A549 (cell line): Measurements from ENCODE around the gene OSER1. TPM values are rescaled to one million over a fixed set of nuclear protein-coding genes. Genes with fewer than 3 reads are reported as not detected.
A peak's percentile ranks its signal among the peaks of the same experiment; 100 is the strongest.

ENCODE experiments used
- ATAC-seq, 2 experiments: fragments of 200-7000 bp in 1 of 2; fragments of >200 bp in 1 of 2; cut with Nextera tagmentation in 1 of 2; cut with Tn5 transposase in 1 of 2; 3 replicates each; pipeline versions ENCODE4 v1.8.0 to v1.9.1; 2018 to 2020; ENCODE audit warnings: mild to moderate bottlenecking in 1 of 2, moderate library complexity in 1 of 2
- CTCF ChIA-PET: fragments of 300-600 bp; sonication (Branson Sonifier 250); formaldehyde crosslinking; extraction: SDS; loops from one replicate; lab custom pipeline; 2021; ENCODE audit warnings: antibody characterized with exemption, inconsistent platforms; lab: Yijun Ruan, JAX
- POLR2A ChIA-PET: fragments of 350-600 bp; formaldehyde crosslinking; extraction: SDS; loops from one replicate; lab custom pipeline; 2021; ENCODE audit warnings: antibody characterized with exemption, inconsistent platforms; lab: Yijun Ruan, JAX
- DNase-seq, 2 experiments: peaks; one replicate each; pipeline versions ENCODE4 v3.0.0 to v3.0.0-alpha.2; 2011 to 2016; ENCODE audit warnings: low read depth in 1 of 2, low spot score in 1 of 2
- FAIRE-seq: peaks from 2 replicates; lab custom pipeline; 2011; peaks lifted over from hg19 to GRCh38; lab: Jason Lieb, UNC
- H3K27ac ChIP-seq, 2 experiments: fragments of >200 bp; sonication (Bioruptor Twin); formaldehyde crosslinking; 3 replicates each; pipeline ENCODE4 v1.5.1; 2016 to 2017
- H3K4me1 ChIP-seq: fragments of >200 bp; sonication (Bioruptor Twin); formaldehyde crosslinking; 3 replicates; pipeline ENCODE4 v1.6.1; 2016
- H3K4me2 ChIP-seq: fragments of >200 bp; sonication (Bioruptor Twin); formaldehyde crosslinking; 3 replicates; pipeline ENCODE4 v1.6.1; 2016
- H3K4me3 ChIP-seq: fragments of >200 bp; sonication (Bioruptor Twin); formaldehyde crosslinking; 3 replicates; pipeline ENCODE4 v1.5.1; 2016
- H3K9me3 ChIP-seq: fragments of >200 bp; sonication (Bioruptor Twin); formaldehyde crosslinking; 3 replicates; pipeline ENCODE4 v1.6.1; 2016
- ATOH8 ChIP-seq: fragments of 250-450 bp; sonication (Bioruptor Pico); IDR thresholded peaks from 2 replicates; pipeline ENCODE4 v1.5.0; 2020; ENCODE audit warnings: low read depth, mild to moderate bottlenecking, moderate library complexity
- CEBPB ChIP-seq, 2 experiments: fragments of >200 bp in 1 of 2; sonication (Bioruptor Twin) in 1 of 2; formaldehyde crosslinking in 1 of 2; IDR thresholded peaks; 2 replicates each; pipeline ENCODE4 v1.6.1; 2012 to 2016
- CHD4 ChIP-seq: fragments of 200-600 bp; sonication (generic); IDR thresholded peaks from 2 replicates; pipeline ENCODE4 v1.6.1; 2016; ENCODE audit warnings: antibody characterized with exemption, mild to moderate bottlenecking, borderline replicate concordance
- EP300 ChIP-seq, 2 experiments: fragments of >200 bp; sonication (Bioruptor Twin); formaldehyde crosslinking; IDR thresholded peaks; 2 replicates in 1 of 2; 3 replicates in 1 of 2; pipeline ENCODE4 v1.6.1; 2016 to 2017
- ESRRA ChIP-seq: fragments of 150-350 bp; IDR thresholded peaks from 2 replicates; pipeline ENCODE4 v1.6.1; 2014; ENCODE audit warnings: mild to moderate bottlenecking, low read length, borderline replicate concordance
- FOXS1 ChIP-seq: fragments of 250-450 bp; sonication (Bioruptor Pico); IDR thresholded peaks from 2 replicates; pipeline ENCODE4 v1.5.0; 2020; ENCODE audit warnings: mild to moderate bottlenecking, moderate library complexity
- HMGXB4 ChIP-seq: fragments of 250-450 bp; sonication (Bioruptor Pico); IDR thresholded peaks from 2 replicates; pipeline ENCODE4 v1.5.0; 2021; ENCODE audit warnings: mild to moderate bottlenecking, moderate library complexity, borderline replicate concordance
- HOXA7 ChIP-seq: fragments of 250-450 bp; sonication (Bioruptor Pico); IDR thresholded peaks from 2 replicates; pipeline ENCODE4 v1.5.0; 2020; ENCODE audit warnings: mild to moderate bottlenecking, moderate library complexity
- HOXB5 ChIP-seq: fragments of 250-450 bp; sonication (Bioruptor Pico); IDR thresholded peaks from 2 replicates; pipeline ENCODE4 v1.5.0; 2020; ENCODE audit warnings: mild to moderate bottlenecking, moderate library complexity
- JUNB ChIP-seq: fragments of >200 bp; sonication (Bioruptor Twin); formaldehyde crosslinking; IDR thresholded peaks from 2 replicates; pipeline ENCODE4 v1.6.1; 2016
- KDM1A ChIP-seq: fragments of 200-600 bp; sonication (generic); IDR thresholded peaks from 2 replicates; pipeline ENCODE4 v1.6.1; 2016; ENCODE audit warnings: low read depth, mild to moderate bottlenecking
- MAX ChIP-seq: IDR thresholded peaks from 2 replicates; pipeline ENCODE4 v1.6.1; 2012
- MYC ChIP-seq: IDR thresholded peaks from 2 replicates; pipeline ENCODE4 v1.6.1; 2012; ENCODE audit warnings: mild to moderate bottlenecking, inconsistent platforms, low read length, improper control_type of control experiment, borderline replicate concordance
- NPAS2 ChIP-seq: fragments of 250-450 bp; sonication (Bioruptor Pico); IDR thresholded peaks from 2 replicates; pipeline ENCODE4 v1.8.0; 2022; ENCODE audit warnings: mild to moderate bottlenecking, moderate library complexity, borderline replicate concordance
- NR3C1 ChIP-seq: fragments of >200 bp; sonication (Bioruptor Twin); formaldehyde crosslinking; IDR thresholded peaks from 3 replicates; pipeline ENCODE4 v1.6.1; 2017
- RARB ChIP-seq: fragments of 250-450 bp; sonication (Bioruptor Pico); IDR thresholded peaks from 2 replicates; pipeline ENCODE4 v1.8.0; 2021; ENCODE audit warnings: mild to moderate bottlenecking, moderate library complexity
- RCOR1 ChIP-seq: fragments of 150-350 bp; IDR thresholded peaks from 2 replicates; pipeline ENCODE4 v1.6.1; 2014; ENCODE audit warnings: antibody characterized with exemption, low read length, low read depth
- RNF2 ChIP-seq: fragments of 200-600 bp; sonication (generic); IDR thresholded peaks from 2 replicates; pipeline ENCODE4 v1.6.1; 2016; ENCODE audit warnings: low read depth, mild to moderate bottlenecking, antibody characterized with exemption, moderate library complexity, borderline replicate concordance
- TFCP2L1 ChIP-seq: fragments of 250-450 bp; sonication (Bioruptor Pico); IDR thresholded peaks from 2 replicates; pipeline ENCODE4 v1.5.0; 2021; ENCODE audit warnings: mild to moderate bottlenecking
- ZC3H11A ChIP-seq: fragments of 450-650 bp; IDR thresholded peaks from 2 replicates; pipeline ENCODE4 v1.6.1; 2014; ENCODE audit warnings: antibody characterized with exemption, mild to moderate bottlenecking
- ZSCAN20 ChIP-seq: fragments of 250-450 bp; sonication (Bioruptor Pico); IDR thresholded peaks from 2 replicates; pipeline ENCODE4 v1.8.0; 2022; ENCODE audit warnings: mild to moderate bottlenecking, moderate library complexity
- WGBS: methylation state at CpG from one replicate; pipeline ENCODE4 v1.1.6; 2017; ENCODE audit errors: missing lambda C conversion rate; 5-methylcytosine and 5-hydroxymethylcytosine counted together
- polyA plus RNA-seq, 4 experiments: library from polyadenylated mRNA; depleted of rRNA in 3 of 4; stranded (reverse); fragments of >200 nt; fragmentation: RNase III in 1 of 4; extraction: RNeasy Plus Mini Kit Qiagen cat#74134 plus additional on column Dnase treatment in 1 of 4; gene quantifications; 2 replicates in 3 of 4; 3 replicates in 1 of 4; pipeline ENCODE4 v1.2.3, GENCODE V29; 2011 to 2017

The OSER1 gene
- polyA plus RNA-seq, 2 of the 4 experiments (the other 2 are of a cell fraction): 47.5 to 62.6 TPM

GRCh38 chr20:44172572-44172950, 38.0 kb downstream of the OSER1 start:
- CTCF ChIA-PET: interaction anchor here (0.6 to 8.6 kb wide), 7 partner anchors 10 to 724 kb away, joined by 3 to 72 read pairs (median 3); no protein-coding TSS in a partner anchor
- DNase-seq (no peak), ATAC-seq (no peak), FAIRE-seq (no peak)
- POLR2A ChIA-PET: no interaction called here
- Histone ChIP-seq H3K4me1 (peaks cover 18% of the 10 kb centered on the region), H3K9me3 (no peaks in the 10 kb centered on the region), H3K4me2 (peak overlapping the region; percentile 19; the same call in 2 of the 3 replicates), H3K27ac (no peak overlapping the region), H3K4me3 (no peak overlapping the region)
- TF ChIP-seq HMGXB4 (CRISPR knock-in tag): no peak
- TF ChIP-seq ATOH8 (CRISPR knock-in tag): no peak
- no peak for TF ChIP-seq HOXA7 (CRISPR knock-in tag)
- no peak for TF ChIP-seq MAX
- no peak for TF ChIP-seq RCOR1
- WGBS: 88% methylated on average over 2 of the region's 2 CpGs

GRCh38 chr20:44171775-44172571, 38.6 kb downstream of the OSER1 start:
- ATAC-seq: peak in 1 of 2 experiments; percentile 38; a peak in 3 of 6 replicates
- no peak for DNase-seq
- Histone ChIP-seq H3K9me3 (no peaks in the 10 kb centered on the region), H3K27ac (no peak overlapping the region), H3K4me3 (no peak overlapping the region), H3K4me2 (peak overlapping the region; percentile 19; the same call in 2 of the 3 replicates), H3K4me1 (peaks cover 24% of the 10 kb centered on the region)
- ChIA-PET POLR2A (no interaction called here), CTCF (interaction anchor here (0.6 to 8.6 kb wide), 6 partner anchors 11 to 634 kb away, joined by 3 to 72 read pairs (median 6); no protein-coding TSS in a partner anchor)
- 48% methylated on average over 6 of the region's 6 CpGs for WGBS
- no peak for TF ChIP-seq NPAS2 (CRISPR knock-in tag)
- no peak for TF ChIP-seq CHD4
- TF ChIP-seq ATOH8 (CRISPR knock-in tag): no peak
- TF ChIP-seq ZC3H11A: no peak
- TF ChIP-seq TFCP2L1 (CRISPR knock-in tag): no peak
- TF ChIP-seq NR3C1: no peak
- no peak for TF ChIP-seq JUNB
- FAIRE-seq: no peak

- FAIRE-seq (no peak), DNase-seq (no peak), ATAC-seq (no peak)
- 72% methylated on average over 7 of the region's 7 CpGs for WGBS
- ChIA-PET POLR2A (no interaction called here), CTCF (interaction anchor here (0.5 to 8.6 kb wide), 4 partner anchors 12 to 1006 kb away, joined by 3 to 72 read pairs (median 36); no protein-coding TSS in a partner anchor)
- no peak overlapping the region for H3K27ac ChIP-seq
- H3K4me2 ChIP-seq: no peak overlapping the region
- TF ChIP-seq CEBPB (IDR thresholded peaks at IDR 0.05) (no peak), ZSCAN20 (no peak), FOXS1 (no peak), MYC (no peak), HOXB5 (CRISPR knock-in tag) (no peak), EP300 (IDR thresholded peaks at IDR 0.05) (no peak), ESRRA (no peak), NPAS2 (CRISPR knock-in tag) (no peak), RARB (CRISPR knock-in tag) (no peak), HMGXB4 (CRISPR knock-in tag) (no peak), RNF2 (no peak), ATOH8 (CRISPR knock-in tag) (no peak), KDM1A (no peak)
- no peaks in the 10 kb centered on the region for H3K9me3 ChIP-seq
- H3K4me1 ChIP-seq: peaks cover 34% of the 10 kb centered on the region
- no peak overlapping the region for H3K4me3 ChIP-seq
Observed at GRCh38 chr20:44170816-44171410, 39.7 kb downstream of the OSER1 start.
